Stromal cell of bone marrow (primary cell): ENCODE data around the gene MUC6.

ENCODE experiments used
- DNase-seq: peaks from one replicate; pipeline ENCODE4 v3.0.0-alpha.2; 2012; ENCODE audit warnings: low read depth

MUC6 gene

DNA sequence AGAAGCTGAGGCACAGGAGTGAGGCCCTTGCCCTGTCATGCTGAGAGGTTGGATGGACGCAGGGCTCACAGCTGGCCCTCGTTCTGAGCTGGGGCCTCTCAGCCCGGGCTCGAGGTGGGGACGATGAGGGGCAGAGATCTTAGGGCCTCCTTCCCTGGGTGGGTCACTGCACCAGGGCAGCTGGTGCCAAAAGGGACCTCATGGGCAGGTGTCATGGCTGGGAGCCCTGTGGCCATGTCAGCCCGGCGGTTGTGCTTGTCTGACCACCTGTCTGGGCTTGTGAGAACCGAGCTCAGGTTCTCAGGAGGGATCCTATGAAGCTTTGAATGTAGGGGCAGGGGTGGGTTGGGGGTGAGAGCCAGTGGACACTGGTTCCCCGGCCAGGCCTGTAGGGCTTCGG lies 1.8 kb upstream of the MUC6 start:
- DNase-seq, result no peak

- no peak for DNase-seq
Measured at GRCh38 chr11:1037506-1038055, 1.1 kb upstream of the MUC6 start.

DNA sequence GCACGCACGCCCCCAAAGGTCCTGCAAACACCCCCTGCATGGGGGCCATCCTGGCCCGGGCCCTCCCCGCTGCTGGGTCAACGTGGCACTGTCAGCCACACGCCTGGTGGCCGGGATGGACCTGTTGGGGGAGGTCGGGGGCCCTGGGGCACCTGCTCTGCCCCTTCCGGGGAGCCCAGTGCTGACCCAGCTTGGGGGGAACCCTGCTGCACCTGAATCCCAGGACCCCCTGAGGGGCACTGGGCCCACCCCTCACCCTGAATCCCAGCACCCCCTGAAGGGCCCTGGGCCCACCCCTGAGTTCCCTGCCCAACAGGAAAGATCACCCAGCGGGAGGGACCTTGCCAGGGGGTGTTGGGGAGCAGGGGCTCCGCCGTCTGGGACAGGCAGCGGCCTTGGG lies 413 bp upstream of the MUC6 start:
- no peak for DNase-seq

DNA sequence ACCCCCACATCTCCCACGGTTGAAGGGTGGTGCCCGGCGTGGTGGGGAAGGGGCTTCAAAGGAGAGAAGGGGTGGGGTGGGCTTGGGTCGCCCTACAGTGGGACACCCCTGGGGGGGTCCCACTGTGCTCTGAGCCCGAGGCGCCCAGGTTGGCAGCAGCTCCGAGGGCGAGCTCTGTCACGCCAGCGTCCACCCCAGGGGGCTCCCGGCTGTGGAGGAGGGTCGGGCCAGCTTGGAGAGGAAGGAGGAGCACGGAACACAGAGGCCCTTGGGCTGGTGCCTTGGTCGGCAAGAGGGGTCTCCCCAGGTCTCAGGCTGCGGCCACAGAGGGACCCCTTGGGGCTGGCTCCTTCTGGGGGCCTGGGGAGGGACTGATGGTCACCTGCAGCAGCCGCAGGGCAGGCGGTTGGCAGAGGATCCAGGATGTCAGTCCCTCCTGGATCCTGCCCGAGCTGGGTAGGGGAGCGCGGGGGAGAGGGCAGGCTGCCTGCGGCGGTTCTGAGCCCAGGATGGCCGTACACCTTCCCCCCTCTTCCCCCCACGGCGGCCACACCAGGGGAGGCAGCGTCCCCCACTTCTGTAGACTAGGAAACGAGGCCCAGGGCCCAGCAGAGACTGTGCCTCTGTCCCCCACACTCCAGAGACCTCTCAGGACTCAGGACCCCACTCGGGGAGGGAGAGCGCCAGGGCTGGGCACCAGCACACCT lies 788 bp downstream of the MUC6 start:
- DNase-seq, result no peak

GRCh38 chr11:1034456-1035295 lies 1.8 kb downstream of the MUC6 start:
- no peak for DNase-seq

- no peak for DNase-seq
Measured at GRCh38 chr11:1034001-1034400, 2.5 kb downstream of the MUC6 start.

DNA sequence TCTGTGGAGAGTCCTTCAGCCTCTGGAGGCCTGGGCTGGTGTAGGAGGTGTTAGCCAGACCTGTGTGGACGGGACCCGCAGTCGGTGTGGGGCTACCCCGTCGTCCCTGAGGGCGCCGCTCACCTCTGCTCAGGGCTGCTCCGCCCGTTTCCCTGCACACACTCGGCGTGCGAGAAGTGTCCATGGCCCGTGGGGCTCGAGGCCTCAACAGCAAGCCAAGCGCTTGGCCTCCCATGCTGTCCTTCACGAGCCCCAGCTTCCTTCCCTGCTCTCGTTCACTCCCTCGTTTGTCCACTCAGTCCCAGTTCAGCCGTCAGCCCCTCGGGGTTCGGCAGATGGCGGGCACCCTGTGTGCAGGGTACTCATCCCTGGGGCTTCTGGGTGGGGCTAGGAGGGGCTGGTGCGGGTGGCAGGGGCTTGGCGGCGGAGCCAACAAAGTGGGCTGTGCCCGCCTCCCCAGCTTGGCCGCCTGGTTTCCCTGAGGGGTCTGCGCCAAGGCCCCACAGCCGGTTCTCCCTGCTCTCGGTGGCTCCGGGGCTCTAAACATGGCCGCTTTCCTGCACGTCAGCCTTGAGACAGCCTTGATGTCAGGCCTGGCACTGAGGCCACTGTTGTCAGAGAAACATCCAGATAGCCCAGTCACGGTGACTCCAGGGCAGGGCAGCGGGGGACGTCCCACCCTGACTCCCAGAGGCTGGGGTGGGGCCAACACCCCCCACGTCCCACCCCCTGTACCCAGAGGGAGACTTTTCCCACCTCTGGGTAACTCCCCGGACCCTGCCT lies 3.3 kb downstream of the MUC6 start:
- DNase-seq, result no peak

DNA sequence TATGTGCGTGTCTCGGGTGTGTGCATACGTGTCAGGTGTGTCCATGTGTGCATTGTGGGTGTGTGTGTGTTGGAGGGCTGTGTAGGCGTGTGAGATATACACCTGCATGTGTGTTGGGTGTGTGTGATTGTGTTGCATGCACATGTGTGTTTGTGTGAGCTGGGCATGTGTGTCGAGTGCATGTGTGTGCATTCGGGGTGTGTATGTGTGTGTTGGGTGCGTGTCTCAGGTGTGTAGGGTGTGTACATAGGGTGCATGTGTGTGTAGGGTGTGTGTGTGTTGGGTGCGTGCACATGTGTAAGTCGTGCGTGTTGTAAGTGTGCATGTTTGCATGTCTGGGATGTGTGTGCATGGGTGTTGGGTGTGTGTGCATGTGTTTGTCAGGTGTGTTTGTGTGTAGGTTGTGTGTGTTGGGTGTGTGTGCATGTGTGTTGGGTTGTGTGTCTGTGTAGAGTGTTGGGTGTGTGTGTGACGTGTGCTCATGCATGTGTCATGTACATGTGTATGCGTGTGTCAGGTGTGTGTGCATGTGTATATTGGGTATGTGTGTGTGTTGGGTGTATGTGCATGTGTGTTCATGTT lies 4.1 kb downstream of the MUC6 start:
- no peak for DNase-seq

GRCh38 chr11:1031121-1031899 lies 5.2 kb downstream of the MUC6 start:
- DNase-seq, result no peak

DNA sequence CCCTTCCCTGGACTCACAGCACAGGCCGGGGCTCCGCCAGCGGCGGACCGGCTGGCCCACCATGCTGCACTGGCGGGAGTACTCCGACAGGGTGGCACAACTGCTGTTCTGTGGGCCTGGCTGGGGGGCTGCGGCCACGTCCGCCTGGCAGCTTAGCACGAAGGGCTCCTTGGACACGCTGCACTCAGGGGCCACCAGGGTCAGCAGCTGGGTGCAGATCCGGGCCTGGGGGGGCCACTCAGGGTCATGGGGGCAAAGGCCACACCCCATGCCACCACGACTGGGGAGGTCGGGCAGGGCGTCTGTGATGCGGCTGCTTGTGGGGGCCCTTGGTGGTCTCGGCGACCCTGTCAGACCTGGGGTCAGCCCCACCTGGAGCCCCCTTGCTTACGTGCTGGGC lies 6.0 kb downstream of the MUC6 start:
- no peak for DNase-seq

DNA sequence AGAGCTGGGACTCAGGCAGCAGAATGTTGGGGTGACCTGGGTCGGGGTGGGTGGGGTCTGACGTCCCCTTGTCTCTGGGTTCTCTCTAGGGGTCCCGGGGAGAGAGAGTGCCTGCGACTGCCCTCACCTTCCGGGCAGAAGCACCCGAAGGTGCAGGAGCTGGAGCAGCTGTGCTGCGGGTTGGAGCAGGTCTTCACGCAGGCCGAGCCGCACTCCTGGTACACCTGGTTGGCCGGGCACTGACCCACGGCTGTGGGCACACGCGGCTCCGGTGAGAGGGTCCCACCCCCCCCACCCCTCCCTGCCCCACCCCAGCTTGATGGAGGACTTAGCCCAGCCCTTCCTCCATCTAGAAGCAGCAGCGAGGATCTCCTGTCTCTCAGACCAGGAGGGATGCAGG lies 6.4 kb downstream of the MUC6 start:
- no peak for DNase-seq

- no peak for DNase-seq
Measured at GRCh38 chr11:1029654-1030053, 6.9 kb downstream of the MUC6 start.

- DNase-seq, result no peak
Measured at GRCh38 chr11:1029051-1029450, 7.5 kb downstream of the MUC6 start.

- no peak for DNase-seq
Measured at GRCh38 chr11:1028616-1029015, 7.9 kb downstream of the MUC6 start.

DNA sequence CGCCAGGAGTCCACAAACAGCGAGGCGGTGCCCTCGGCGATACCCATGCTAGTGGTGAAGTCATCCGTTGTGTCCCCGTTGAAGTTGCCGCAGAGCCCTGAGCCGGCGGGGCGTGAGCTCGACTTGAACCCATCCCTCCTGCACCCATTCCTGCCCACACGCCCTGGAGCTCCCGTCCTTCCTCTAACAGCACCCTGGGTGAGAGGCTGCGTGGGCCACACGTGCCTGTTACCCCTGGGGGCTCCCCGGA lies 8.3 kb downstream of the MUC6 start:
- DNase-seq, result no peak

DNA sequence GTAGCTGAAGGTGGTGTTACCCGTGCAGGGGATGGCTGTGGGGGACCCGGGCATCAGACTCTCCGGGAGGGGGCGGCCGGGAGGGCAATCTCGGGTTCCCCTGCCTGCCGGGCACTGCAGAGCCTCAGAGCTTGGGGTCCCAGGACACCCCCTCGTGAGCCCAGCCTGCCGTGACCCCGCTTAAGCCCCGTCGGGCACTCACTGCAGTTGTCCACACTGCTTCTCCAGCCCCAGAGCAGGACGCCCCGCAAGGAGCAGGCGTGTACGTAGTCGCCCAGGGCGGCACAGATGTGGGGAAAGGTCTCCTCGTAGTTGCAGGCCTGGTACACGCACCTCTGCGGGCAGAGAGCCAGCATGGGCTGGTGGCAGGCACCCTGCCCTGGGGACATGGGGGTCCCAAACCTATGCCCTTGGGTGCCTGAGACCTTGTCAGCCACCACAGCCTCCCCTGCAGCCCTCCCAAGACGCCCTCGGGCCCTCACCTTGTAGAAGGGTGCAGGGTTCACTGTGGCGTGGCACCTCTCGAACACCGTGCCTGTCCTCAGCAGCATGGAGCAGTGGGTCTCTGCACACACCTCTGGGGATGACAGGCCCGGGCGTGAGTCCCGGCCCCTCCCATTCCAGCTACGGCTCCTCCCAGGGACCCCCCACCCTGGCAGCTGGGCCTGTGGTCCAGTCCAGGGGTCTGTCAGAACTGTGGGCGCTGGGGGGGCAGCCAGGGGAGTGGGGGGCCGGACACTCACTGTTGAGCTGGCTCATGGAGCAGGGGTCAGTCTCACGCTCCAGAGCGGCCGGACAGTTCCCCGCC lies 8.8 kb downstream of the MUC6 start:
- DNase-seq, result no peak

DNA sequence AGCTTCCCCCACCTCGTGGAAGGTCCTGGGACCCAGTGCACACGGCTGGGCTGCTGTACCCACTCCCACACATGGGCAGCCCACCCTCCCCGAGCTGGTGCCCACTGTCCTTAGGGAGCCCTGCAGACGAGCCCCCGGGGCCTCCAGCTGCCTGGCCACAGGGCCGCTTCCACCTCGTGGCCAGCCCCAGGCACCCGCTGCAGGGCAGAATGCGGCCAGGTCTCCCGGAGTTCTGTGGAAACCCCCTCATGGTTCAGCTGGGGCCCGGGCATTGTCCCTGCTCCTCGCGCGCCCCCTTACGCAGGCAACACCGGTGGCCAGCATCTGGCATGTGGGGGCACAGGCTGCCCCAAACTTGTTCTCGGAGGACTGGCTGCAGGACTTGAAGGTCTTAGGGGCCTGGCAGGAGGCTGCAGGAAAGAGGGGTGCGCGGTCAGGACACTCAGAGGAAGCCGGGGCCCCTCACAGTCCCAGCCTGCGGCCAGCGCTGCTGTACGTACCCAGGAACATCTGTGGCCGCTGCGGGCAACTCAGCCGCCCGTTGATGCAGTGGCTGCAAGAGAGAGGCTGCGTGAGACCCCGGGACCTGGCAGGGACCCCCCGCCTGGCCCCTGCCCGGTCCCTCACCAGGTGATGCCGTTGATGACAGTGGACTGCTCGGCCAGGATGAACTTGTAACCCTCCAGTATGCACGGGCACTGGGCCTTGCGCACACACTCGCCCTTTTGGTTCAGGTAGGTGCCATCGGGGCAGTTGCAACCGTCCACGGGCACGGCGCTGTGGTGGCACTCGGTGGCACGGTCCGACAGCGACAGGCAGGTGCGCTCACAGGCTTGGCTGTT lies 9.7 kb downstream of the MUC6 start:
- no peak for DNase-seq

DNA sequence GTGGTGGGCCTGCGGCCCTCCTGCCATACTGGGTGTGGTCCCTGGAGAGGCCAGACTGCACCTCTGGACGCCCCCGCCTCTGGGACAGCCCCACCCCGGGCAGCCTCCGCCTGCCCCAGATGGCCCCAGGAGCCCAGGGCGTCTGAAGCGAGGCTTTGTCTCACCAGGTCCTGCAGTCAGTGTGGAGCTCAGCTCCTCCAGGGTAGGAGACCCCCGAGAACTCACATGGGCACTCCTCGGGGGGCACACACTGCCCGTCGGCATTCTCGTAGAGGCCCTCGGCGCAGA lies 10.4 kb downstream of the MUC6 start:
- DNase-seq, result no peak

DNA sequence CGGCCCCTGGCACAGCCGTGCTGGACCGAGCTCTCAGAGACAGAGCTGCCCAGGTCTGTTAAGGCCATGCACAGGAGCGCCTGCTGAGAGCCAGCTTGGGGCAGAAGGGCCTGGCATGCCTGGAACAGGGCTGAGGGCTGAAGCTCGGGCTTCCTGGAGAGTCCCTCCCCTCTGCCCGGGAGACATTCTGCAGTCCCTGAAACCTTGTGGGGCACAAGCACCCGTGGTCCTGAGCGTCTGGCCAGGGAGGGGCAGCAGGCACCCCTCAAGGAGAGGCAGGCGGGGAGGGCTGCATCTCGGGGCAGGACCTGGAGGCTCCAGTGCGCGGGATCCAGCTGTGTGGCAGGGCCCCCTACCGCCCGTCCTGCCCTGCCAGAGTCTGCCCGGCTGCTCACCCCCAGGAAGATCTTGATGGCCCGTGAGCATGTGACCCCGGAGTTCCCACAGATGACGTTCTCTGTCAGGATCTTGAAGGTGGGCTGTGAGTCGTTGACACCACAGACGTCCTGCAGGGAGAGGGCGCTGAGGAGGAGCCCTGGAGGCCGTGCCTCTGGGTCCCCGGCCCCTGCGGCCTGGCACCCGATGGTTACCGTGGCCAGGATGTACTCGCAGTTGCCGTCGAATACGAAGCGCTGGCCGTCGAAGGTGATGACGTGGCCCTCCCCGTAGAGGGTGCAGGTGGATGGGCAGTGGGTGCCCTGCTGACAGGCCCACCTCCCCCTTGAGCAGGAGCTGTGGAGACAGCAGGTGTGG lies 10.9 kb downstream of the MUC6 start:
- no peak for DNase-seq
